GM18867 (cell line): ENCODE results near the gene ADAMTS3.

ENCODE experiments used
- ATAC-seq: cut with Tn5 transposase; IDR thresholded peaks from one replicate; pipeline ENCODE4 v1.9.1; 2021; ENCODE audit warnings: mild to moderate bottlenecking, moderate library complexity; ENCODE audit not compliant: unreplicated experiment

Gene ADAMTS3

DNA sequence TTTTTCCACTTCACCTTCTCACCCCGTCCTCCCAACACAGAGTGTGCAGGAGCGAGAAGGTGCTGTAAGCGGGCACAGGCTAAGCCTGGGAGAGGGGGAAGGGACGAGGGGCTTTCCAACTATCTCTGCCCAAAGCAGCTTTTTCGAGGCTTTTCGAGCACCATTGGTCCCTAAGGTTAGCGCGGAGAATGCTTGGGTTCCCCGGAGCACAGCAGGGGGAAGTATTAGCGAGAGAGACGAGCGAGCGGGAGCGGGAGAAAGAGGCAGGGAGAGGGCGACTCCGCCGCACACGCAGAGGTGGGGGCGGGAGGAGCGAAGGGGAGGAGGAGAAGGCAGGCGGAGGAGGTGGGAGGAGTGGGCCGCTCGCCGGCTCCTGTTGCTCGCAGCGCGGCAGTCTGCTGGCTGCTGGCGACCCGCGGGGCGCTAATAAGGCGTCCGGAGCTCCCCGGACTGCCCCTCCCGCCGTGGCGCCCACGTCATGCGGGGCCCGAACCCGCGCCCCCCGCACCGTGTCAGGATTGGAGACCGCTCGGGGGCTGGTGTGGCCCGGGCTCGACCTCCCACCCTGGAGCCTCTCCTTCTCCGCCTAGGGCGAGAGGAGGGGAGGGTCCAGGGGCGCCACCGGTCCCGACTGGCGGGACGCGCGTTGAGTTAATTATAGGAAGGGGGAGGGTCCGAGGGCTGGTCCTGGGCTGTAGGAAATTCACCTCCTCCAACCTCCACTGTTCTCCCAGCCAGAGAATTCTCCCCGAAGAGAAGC is at the start of gene ADAMTS3:
TSS of gene ADAMTS3 (minus strand) at position 263 of the 760 bp plus-strand sequence. CDS start 459 bp downstream, outside the sequence.
- no peak for ATAC-seq

DNA sequence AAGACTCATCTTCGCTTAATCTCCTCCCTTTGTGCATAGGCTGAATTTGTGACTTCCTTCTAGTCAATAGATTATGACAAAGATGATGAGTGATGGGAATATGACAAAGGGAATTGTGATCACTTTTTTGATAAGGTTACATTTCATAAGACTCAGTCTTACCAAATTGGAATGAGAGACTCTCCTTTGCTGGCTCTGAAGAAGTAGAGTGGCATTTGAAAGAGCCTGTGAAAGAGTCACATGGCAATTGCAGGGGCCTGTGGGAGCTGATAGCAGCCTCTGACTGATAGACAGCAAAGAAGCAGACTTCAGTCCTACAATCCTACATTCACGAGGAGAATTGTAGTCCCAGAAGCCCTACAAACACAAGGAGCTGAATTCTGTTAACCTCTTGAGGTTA is 44.9 kb upstream of the ADAMTS3 start:
- no peak for ATAC-seq

DNA sequence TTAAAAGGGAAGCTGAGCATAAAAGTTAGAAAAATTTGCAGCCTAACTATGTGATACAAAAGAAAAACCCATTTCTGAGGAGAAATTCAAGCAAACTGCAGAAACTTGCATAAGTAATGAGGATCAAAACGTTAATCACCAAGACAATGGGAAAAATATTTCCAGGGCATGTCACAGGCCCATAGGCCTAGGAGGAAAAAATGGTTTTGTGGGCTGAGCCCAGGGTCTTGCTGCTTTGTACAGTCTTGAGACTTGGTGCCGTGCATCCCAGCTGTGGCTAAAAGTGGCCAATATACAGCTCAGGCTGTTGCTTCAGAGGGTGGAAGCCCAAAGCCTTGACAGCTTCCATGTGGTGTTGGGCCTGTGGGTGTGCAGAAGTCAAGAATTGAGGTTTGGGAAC is 37.7 kb upstream of the ADAMTS3 start:
- ATAC-seq = no peak

DNA sequence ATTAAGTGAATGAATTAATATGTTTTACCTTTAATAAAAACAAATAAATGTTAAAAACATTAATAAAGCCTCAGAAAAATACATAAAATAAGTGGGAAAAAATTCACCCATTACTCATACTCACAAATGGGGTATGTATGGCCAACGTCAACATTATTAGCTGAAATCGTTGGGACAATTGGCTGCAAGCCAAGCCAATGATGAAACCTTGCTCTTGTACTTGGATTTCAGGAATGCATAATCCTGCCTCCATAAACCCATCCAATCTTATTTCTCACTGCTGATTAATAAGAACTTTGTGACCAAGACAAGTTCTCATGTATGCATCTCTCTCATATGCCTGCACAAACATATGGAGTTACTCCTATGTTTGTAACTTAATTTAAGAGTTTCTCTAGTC is 35.3 kb upstream of the ADAMTS3 start:
- ATAC-seq = no peak

DNA sequence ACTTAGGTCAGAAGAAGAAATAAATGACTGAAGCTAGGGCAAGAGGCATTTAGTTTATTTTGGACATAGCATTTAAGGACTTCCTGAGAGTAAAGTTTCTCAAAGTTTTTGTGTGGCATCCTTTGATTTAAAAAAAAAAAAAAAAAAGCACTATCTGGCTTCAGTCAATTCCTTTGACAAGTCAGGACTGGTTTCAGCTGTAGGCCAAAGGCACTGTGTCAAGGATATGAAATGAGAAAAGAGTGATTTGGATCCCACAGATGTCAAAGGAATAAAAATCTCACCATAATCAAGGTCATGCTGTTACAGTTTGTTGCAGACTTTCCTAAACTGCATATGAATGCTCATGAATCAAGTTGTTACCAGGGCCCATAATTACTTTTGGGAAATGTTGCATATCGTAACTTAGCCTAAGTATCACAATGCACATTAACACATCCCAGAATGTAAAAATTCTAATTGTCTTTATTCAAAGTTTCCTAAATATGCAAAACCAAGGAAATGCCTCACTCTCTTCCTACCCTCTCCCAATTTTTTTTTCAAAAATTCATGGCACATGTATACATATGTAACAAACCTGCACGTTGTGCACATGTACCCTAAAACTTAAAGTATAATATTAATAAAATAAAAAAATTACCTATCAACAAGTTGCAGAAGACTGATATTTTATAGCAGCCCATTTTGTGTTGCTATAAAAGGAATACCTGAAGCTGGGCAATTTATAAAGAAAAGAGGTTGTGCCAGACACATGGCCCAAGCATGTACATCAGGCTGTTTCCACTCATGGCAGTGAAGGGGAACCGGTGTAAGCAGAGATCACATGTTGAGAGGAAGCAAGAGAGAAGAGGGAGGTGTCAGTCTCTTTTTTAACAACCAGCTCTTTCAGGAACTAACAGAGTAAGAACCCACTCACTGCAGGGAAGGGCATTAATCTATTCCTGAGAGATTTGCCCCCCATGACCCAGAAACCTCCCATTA is 33.7 kb upstream of the ADAMTS3 start:
- no peak for ATAC-seq

DNA sequence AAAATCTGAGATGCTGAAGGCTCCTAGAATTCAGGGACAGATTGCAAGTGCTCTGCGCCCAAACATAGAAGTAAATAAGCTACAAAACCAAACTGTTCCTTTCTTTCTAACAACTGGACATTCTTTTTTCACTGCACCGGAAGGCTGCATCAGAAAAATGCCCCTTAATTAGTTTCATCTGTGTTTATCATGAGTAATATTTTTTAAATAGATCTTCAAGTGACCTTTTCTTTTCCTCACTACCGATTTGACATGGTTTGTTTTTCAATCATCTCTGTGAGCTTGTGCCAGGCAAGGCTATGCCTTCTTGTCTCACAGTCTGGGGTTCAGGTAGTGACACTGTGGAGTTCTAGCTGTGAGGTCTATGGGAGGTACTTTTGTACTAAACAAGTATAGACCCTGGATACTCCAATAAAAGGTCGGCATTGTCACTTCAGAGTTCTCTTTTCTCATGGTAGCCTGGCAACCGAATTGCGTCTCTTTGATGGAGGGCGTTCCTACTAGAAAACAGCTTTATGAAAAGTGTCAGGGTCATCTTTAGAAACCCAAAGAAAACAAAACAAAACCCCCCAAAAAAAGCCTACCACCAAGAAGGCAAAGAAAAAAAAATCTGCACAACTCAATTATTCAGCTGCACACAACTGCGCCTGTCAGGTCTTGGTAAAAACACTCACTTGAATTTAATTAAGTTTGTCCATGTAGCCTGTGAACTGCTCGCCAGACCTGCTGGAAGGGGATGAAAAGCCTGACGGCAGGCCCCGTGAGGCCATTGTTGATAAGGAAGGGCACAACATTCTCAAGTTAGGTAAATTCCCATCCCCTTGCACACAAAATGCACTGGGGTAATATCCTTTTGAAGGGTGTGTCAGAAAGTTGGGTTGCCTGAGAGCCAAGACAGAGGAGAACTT is 22.8 kb upstream of the ADAMTS3 start:
- ATAC-seq = no peak

DNA sequence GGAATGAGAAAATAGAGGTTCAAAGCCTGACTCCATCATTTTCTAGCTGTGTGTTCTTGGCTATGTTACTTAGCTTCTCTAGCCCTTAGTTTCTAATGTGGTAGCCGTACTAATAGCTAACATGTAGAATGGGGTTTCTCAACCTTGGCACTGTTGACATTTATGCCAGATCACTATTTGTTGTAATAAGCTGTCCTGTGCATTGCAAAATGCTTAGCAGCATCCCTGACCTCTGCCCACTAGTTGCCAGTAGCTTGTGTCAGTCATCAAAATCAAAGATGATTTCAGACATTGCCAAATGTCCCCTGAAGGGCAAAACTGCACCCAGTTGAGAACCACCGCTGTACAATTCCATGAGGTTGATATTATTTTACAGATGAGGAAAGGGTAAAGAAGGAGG is 18.3 kb upstream of the ADAMTS3 start:
- no peak for ATAC-seq

DNA sequence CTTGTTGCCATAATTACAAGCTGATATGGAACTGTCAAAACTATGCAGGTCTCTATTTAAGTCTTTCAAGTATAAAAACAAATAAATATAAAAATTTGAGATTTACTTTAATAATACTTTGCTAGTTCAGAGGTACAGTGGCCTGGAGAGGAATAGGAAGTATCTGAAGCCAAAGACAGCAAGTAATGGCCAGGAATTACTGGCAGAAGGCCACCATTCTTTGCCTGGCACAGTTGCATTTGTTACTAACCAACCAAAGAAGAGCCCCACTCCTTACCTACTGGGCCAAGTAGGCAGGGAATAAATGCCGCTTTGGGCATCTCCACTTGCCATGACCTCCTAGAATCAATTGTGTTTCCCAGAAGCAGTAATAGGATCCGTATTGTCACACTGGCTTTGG is 13.8 kb upstream of the ADAMTS3 start:
- no peak for ATAC-seq

DNA sequence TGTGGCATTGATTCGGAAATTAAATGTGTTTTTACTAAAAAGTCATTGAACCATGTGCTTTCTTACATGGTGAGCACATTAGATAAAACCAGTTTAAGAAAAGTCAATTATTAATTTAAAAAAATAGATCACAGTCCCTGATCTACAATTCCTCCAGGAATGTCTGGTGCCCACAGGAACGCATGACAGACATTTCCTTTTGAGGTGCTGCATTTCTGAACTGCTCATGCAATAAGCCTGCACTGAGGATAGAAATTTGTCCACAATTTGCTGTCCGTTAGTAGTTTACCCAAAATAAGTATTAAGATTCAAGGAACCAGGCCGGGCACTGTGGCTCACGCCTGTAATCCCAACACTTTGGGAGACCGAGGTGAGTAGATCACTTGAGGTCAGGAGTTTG is 8.2 kb upstream of the ADAMTS3 start:
- no peak for ATAC-seq

DNA sequence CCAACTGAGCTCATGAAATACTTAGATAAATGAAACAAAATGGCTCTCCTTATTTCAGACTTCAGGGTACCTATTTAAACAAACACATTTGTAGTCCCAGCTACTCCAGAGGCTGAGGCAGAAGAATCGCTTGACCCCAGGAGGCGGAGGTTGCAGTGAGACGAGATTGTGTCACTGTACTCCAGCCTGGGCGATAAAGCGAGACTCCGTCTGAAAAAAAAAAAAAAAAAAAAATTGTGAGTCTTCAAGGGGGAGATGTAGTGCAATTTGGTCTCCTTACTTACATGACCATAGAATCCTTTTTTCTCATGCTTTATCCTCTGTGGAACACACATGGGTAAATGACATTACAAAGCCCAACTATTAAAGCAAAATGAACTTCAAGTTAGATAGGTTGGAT is 2.3 kb upstream of the ADAMTS3 start:
- no peak for ATAC-seq

DNA sequence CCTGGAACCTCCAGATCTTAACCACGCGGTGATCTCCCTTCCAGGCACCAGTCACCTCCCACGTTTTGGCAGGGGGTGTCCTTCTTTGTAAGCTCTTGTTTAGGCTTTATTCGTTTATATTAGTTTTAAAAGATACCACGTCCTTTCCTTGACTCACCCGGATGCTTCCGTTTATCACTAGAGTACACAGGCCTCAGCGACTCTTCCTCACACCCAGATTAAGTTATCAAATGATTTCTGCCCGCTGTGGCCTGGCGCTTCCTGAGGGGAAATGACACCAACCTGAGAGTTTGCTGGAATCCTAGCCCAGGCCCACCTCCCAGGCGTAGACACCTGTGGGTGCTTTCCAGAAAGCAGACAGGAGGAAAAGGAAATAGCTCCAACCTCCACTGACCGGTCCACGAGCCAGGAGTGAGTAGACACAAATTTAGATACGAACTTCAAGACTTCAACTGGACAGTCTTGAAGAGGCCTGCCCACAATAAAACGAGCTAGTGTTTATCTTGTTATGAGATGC is 756 bp upstream of the ADAMTS3 start:
- no peak for ATAC-seq

DNA sequence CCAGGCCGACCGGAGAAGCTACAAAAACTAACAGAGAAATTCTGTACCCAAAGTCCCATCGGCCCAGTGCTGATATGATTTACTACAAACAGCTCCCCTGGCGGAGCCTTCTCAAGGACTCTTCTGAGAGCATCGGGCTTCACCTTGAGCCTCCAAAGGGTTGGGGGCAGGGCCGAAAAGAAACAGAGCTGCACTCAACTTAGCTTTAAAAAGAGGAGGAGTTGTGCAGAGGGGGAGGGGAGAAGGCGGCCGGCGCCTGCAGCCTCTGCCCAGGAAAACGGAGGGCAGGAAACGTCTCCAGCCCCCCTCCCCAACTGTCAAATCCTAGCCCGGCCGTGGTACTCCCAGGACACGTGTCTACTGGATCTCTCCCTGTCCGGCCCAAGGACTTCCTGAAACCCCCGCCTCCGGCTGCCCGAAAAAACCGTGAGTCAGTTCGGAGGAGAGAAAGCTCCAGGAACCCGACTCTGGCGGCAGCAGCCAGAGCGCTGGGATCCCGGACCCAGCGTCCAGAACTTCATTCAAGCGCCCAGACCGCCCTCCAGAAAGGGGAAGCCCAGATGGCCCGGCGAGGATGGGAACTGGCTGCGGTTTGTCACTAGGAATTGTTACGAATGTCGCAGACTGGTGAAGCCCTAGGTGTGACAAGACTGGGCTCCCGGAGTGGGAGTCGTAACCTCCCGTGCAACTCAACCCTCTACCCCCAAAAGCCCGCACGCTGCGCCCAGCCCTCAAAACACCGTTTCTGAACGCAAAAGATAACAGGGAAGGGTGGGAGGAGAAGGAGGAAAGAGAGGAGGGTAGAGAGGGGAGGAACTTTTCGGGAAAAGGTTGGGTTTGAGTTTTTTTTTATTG is 973 bp downstream of the ADAMTS3 start:
- no peak for ATAC-seq

DNA sequence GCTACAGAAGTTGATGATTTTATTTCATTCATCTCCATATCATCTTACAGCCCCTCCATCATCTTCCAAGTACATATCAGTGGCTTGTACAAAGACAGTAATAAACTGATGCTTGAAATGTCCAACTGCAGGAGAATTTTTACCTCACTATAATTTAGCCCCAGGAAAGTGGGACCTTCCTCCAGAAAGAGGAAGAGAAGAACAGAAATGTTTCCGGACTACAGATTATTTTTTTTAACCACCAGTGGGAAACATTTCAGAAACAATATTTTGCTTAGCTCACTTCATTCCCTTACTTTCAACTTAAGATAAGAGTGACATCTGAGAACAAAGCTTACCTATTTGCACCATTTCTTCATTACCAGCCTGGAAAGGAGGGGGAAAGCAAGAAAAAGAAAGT is 2.0 kb downstream of the ADAMTS3 start:
- no peak for ATAC-seq

DNA sequence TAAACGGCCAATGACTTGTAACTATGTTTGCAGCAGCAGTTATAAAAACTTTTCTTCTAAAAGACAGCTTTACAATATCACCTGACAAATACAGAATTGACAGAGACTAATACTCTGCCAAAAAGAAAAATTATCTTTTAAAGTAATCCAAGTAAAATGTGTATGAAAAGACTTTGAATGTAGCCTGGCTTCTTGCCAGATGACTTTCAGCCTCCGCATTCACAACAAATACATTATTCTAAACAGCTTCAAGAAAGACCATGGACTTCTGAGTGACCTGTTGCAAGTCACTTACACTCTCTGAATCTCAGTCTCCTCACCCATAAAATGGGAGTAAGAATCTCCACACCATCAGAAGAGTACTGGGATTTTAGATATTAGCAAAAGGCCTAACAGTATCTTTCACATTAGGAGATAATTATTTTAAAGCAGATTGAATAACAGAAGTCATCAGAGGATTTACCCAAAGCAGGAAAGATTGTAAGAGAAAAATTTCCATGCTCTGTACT is 2.5 kb downstream of the ADAMTS3 start:
- ATAC-seq = no peak

DNA sequence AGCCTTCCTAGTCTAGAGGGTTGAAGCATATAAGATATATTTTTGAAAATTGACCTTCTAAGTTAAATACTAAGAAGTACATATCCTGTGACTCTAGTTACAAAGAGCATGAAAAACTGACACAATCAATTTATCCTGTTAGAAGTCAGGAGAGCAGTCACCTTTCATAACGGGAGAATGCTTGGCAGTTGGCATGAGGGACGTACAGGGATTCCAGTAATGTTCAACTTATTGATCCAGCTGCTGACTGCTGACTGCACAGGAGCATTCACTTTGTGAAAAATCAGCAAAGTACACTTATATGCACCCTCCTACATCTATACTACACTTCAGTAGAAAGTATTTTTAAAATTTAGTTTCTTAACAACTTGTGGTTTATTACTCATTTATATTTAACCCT is 4.2 kb downstream of the ADAMTS3 start:
- ATAC-seq = no peak

DNA sequence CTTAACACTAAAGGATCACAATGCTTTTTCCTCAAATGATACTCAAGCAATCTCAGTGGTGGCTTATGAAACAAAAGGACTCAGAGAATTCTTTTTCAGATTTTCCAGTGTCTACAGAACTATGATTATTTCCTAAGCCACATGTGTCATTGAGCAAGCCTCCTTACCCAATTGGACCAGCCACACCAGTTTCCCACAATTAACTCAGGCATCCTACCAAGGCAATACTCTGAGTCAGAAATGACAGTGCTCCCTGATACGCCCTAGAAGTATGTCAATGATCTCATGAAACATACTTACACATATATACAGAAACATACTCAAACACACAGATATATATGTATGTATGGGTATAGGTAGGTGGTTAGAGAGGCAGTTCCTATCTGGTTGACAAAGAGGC is 4.8 kb downstream of the ADAMTS3 start:
- ATAC-seq = no peak

DNA sequence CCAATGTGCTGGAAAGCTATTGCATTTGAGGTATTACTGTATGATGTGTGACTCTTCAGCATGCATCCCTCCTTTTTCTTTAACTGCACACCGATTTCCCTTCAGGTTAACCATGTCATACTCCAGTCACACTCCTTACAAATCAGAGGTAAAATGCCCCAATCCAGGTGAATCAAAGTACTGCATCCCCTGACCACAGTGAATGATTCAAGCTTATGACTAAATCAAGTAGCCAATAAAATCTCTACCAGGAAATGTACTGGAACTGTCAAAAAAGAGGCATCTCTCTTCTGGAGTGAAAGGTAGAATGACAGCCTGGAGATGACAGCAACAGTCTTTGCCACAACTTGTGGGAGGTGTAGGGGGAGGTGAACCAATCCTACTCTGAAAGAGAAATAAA is 10.4 kb downstream of the ADAMTS3 start:
- ATAC-seq = no peak

DNA sequence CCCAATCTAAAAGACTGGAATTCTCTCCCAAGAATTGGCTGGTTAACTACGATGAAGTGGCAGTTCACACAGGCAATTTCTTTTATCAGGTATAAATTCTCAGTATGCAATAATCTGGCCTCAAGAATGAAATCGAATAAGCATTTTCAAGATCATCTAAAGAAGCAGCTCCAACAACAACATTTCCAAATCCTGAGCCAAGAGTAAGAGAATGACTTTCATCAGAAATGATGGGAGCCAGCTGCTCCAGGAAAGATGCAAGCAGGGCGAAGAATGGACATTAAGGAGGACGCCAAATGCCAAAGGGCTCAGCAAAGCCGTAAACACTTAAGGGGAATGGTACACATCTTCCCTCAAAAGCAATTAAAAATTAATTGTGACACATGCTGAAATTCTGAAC is 12.0 kb downstream of the ADAMTS3 start:
- no peak for ATAC-seq

DNA sequence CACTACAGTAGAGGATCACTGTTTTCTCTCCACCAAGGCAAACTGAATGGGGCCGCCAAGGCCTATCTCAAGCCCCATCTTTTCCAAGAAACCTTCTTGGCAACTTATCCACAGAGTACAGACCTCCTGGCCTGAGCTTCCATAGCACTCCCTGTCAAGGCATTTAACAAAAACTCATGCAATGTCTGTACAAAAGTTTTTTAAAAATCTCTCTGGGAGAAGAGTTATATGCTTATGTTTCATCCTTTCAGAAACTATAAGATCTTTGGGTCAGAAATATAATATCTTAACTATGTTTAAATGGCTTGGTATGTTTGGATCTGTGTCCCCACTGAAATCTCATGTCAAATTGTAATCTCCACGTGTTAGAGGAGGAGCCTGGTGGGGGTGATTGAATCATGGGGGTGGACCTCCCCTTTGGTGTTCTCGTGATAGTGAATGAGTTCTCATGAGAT is 13.6 kb downstream of the ADAMTS3 start:
- no peak for ATAC-seq
